Caco-2 (cell line): ENCODE data around the gene ZNF695. TPM values are rescaled to one million over a fixed set of nuclear protein-coding genes. Genes with fewer than 3 reads are reported as not detected.

Experiments used
- BruUV-seq: library from RNA; stranded (reverse); fragments of 400-500 nt; replicated peaks from 2 replicates; lab custom pipeline; 2021; lab: Mats Ljungman, UMichigan
- CTCF ChIA-PET: fragments of 300-600 bp; sonication (Branson Sonifier 250); formaldehyde crosslinking; loops from one replicate; lab custom pipeline; 2022; ENCODE audit warnings: antibody characterized with exemption; lab: Charles Lee
- POLR2A ChIA-PET: fragments of 300-600 bp; sonication (Branson Sonifier 250); formaldehyde crosslinking; loops from one replicate; lab custom pipeline; 2022; ENCODE audit warnings: antibody characterized with exemption; lab: Charles Lee
- DNase-seq, 2 experiments: peaks; one replicate each; pipeline versions ENCODE4 v3.0.0 to v3.0.0-alpha.2; 2020 to 2022
- H3K27me3 ChIP-seq: replicated peaks from 2 replicates; pipeline ENCODE4 v1.6.0; 2011; ENCODE audit warnings: low read length; ENCODE audit not compliant: control insufficient read depth, insufficient read depth
- H3K36me3 ChIP-seq: 2 replicates; pipeline ENCODE4 v1.5.1; 2011; ENCODE audit warnings: low read length; ENCODE audit not compliant: control insufficient read depth, insufficient read depth
- H3K4me1 ChIP-seq: fragments of 250-450 bp; sonication (Bioruptor Pico); 2 replicates; pipeline ENCODE4 v1.5.1; 2020; ENCODE audit warnings: mild to moderate bottlenecking
- H3K4me3 ChIP-seq: 2 replicates; pipeline ENCODE4 v1.5.1; 2011; ENCODE audit warnings: low read depth, mild to moderate bottlenecking, control low read depth, low read length
- H3K9me3 ChIP-seq: fragments of 250-450 bp; sonication (Bioruptor Pico); 2 replicates; pipeline ENCODE4 v1.5.1; 2020; ENCODE audit warnings: mild to moderate bottlenecking, moderate library complexity
- H3K27ac Mint-ChIP-seq: one replicate; pipeline ENCODE4 v1.8.0; 2022; ENCODE audit warnings: mixed read lengths; ENCODE audit not compliant: unreplicated experiment
- H3K27me3 Mint-ChIP-seq: one replicate; pipeline ENCODE4 v1.8.0; 2022; ENCODE audit warnings: mixed read lengths; ENCODE audit not compliant: insufficient read depth, unreplicated experiment
- H3K36me3 Mint-ChIP-seq: one replicate; pipeline ENCODE4 v1.8.0; 2022; ENCODE audit warnings: mild to moderate bottlenecking, mixed read lengths; ENCODE audit not compliant: insufficient read depth, unreplicated experiment
- H3K4me1 Mint-ChIP-seq: one replicate; pipeline ENCODE4 v1.8.0; 2022; ENCODE audit warnings: low read depth, mixed read lengths; ENCODE audit not compliant: unreplicated experiment
- H3K4me3 Mint-ChIP-seq: one replicate; pipeline ENCODE4 v1.8.0; 2022; ENCODE audit warnings: mild to moderate bottlenecking, moderate library complexity, mixed read lengths; ENCODE audit not compliant: unreplicated experiment
- H3K9me3 Mint-ChIP-seq: one replicate; pipeline ENCODE4 v1.8.0; 2022; ENCODE audit warnings: mixed read lengths; ENCODE audit not compliant: unreplicated experiment
- CTCF ChIP-seq, 2 experiments: fragments of 200-600 bp in 1 of 2; IDR thresholded peaks; 1 replicate in 1 of 2; 2 replicates in 1 of 2; pipeline versions ENCODE4 v1.5.1 to v1.8.0; 2011 to 2022; ENCODE audit warnings: antibody characterized with exemption in 1 of 2, control low read depth in 1 of 2, inconsistent platforms in 1 of 2, low read depth in 1 of 2, low read length in 1 of 2, mild to moderate bottlenecking in 1 of 2, moderate library complexity in 1 of 2; ENCODE audit not compliant: insufficient read depth in 1 of 2, severe bottlenecking in 1 of 2, unreplicated experiment in 1 of 2
- intact Hi-C: fragments of 100-400 bp; cut with micrococcal nuclease; formaldehyde crosslinking; loops from one replicate; pipeline ENCODE4 v1.10.0; 2022; ENCODE audit not compliant: unreplicated experiment
- total RNA-seq: library from RNA; stranded (reverse); gene quantifications from 2 replicates; pipeline ENCODE4 v1.2.3, GENCODE V29; 2022

ZNF695 gene
- total RNA-seq, 1 experiment from 2014 or later = 25.2 TPM

GRCh38 chr1:247047702-247048101 lies 39.8 kb upstream of the ZNF695 start:
- no TSS peak for BruUV-seq
- Mint-ChIP-seq H3K36me3 (peaks cover 10% of the 10 kb centered on the region), H3K27ac (no peak overlapping the region), H3K4me1 (no peaks in the 10 kb centered on the region), H3K27me3 (no peaks in the 10 kb centered on the region), H3K4me3 (no peak overlapping the region), H3K9me3 (peaks cover 58% of the 10 kb centered on the region)
- CTCF ChIA-PET = no interaction called here
- Histone ChIP-seq H3K36me3 (no peaks in the 10 kb centered on the region), H3K4me3 (no peak overlapping the region), H3K27me3 (no peaks in the 10 kb centered on the region), H3K9me3 (peaks cover 47% of the 10 kb centered on the region), H3K4me1 (no peaks in the 10 kb centered on the region)
- no peak for DNase-seq
- POLR2A ChIA-PET = no interaction called here
- intact Hi-C loops = no loop called here
- no peak for TF ChIP-seq CTCF (IDR thresholded peaks at IDR 0.05; ENCODE audit: insufficient read depth in 1 of 2, low read depth in 1 of 2, low read length in 1 of 2, severe bottlenecking in 1 of 2, unreplicated experiment in 1 of 2)

GRCh38 chr1:247047260-247047659 lies 39.4 kb upstream of the ZNF695 start:
- no peak for TF ChIP-seq CTCF (IDR thresholded peaks at IDR 0.05; ENCODE audit: insufficient read depth in 1 of 2, low read depth in 1 of 2, low read length in 1 of 2, severe bottlenecking in 1 of 2, unreplicated experiment in 1 of 2)
- no TSS peak for BruUV-seq
- H3K4me1 ChIP-seq = no peaks in the 10 kb centered on the region
- H3K27me3 ChIP-seq = no peaks in the 10 kb centered on the region
- no peak for DNase-seq
- H3K9me3 Mint-ChIP-seq = peaks cover 62% of the 10 kb centered on the region
- no peaks in the 10 kb centered on the region for H3K27me3 Mint-ChIP-seq
- no peak overlapping the region for H3K4me3 Mint-ChIP-seq
- peaks cover 45% of the 10 kb centered on the region for H3K9me3 ChIP-seq
- no peaks in the 10 kb centered on the region for H3K36me3 ChIP-seq
- POLR2A ChIA-PET = no interaction called here
- H3K4me3 ChIP-seq = no peak overlapping the region
- no peak overlapping the region for H3K27ac Mint-ChIP-seq
- no peaks in the 10 kb centered on the region for H3K4me1 Mint-ChIP-seq
- H3K36me3 Mint-ChIP-seq = peaks cover 10% of the 10 kb centered on the region
- intact Hi-C loops = no loop called here
- CTCF ChIA-PET = no interaction called here

- intact Hi-C loops = no loop called here
- H3K36me3 ChIP-seq = no peaks in the 10 kb centered on the region; the same call in 1 of the 2 replicates
Observed at GRCh38 chr1:247043406-247043805, 35.5 kb upstream of the ZNF695 start.

More at GRCh38 chr1:247043406-247043805, 35.5 kb upstream of the ZNF695 start:
- BruUV-seq = no TSS peak
- Mint-ChIP-seq H3K4me3 (no peak overlapping the region), H3K27me3 (no peaks in the 10 kb centered on the region), H3K36me3 (peaks cover 7% of the 10 kb centered on the region), H3K9me3 (peaks cover 47% of the 10 kb centered on the region), H3K27ac (no peak overlapping the region), H3K4me1 (no peaks in the 10 kb centered on the region)
- POLR2A ChIA-PET = no interaction called here
- H3K9me3 ChIP-seq = peaks cover 46% of the 10 kb centered on the region
- no peak for TF ChIP-seq CTCF (IDR thresholded peaks at IDR 0.05; ENCODE audit: insufficient read depth in 1 of 2, low read depth in 1 of 2, low read length in 1 of 2, severe bottlenecking in 1 of 2, unreplicated experiment in 1 of 2)
- no peak overlapping the region for H3K4me3 ChIP-seq
- CTCF ChIA-PET = no interaction called here
- no peaks in the 10 kb centered on the region for H3K4me1 ChIP-seq
- H3K27me3 ChIP-seq = no peaks in the 10 kb centered on the region
- DNase-seq = no peak
